CD14-positive monocyte (primary cell): ENCODE measurements around the gene REXO2. TPM values are rescaled to one million over a fixed set of nuclear protein-coding genes. Genes with fewer than 3 reads are reported as not detected.

ENCODE experiments used
- DNase-seq, 3 donors: peaks; one replicate each; pipeline ENCODE4 v3.0.0-alpha.2; 2011 to 2022
- H2AFZ ChIP-seq: 2 replicates; pipeline ENCODE4 v1.6.0; 2012; ENCODE audit warnings: mild to moderate bottlenecking, low read depth, low read length, inconsistent platforms; ENCODE audit not compliant: insufficient read depth, poor library complexity, severe bottlenecking
- H3K27ac ChIP-seq, 2 donors: 1 replicate in 1 of 2; 2 replicates in 1 of 2; pipeline ENCODE4 v1.5.1; 2012 to 2013; ENCODE audit warnings: low read length in 2 of 2, control low read depth in 1 of 2, inconsistent platforms in 1 of 2, low read depth in 1 of 2, mild to moderate bottlenecking in 1 of 2
- H3K27me3 ChIP-seq, 2 donors: one replicate each; pipeline versions ENCODE4 v1.6.0 to v1.6.1; 2011 to 2013; ENCODE audit warnings: low read length in 2 of 2; ENCODE audit not compliant: control insufficient read depth in 2 of 2, insufficient read depth in 2 of 2
- H3K36me3 ChIP-seq, 2 donors: replicated peaks in 1 of 2; 1 replicate in 1 of 2; 2 replicates in 1 of 2; pipeline versions ENCODE4 v1.5.1 to v1.6.1; 2012 to 2013; ENCODE audit warnings: low read length in 2 of 2, control low read depth in 1 of 2, inconsistent platforms in 1 of 2, mild to moderate bottlenecking in 1 of 2; ENCODE audit not compliant: insufficient read depth in 2 of 2, control insufficient read depth in 1 of 2
- H3K4me1 ChIP-seq, 2 donors: 1 replicate in 1 of 2; 2 replicates in 1 of 2; pipeline versions ENCODE4 v1.5.1 to v1.6.1; 2012 to 2013; ENCODE audit warnings: low read length in 2 of 2, control low read depth in 1 of 2, inconsistent platforms in 1 of 2, mild to moderate bottlenecking in 1 of 2, moderate library complexity in 1 of 2; ENCODE audit not compliant: insufficient read depth in 2 of 2, control insufficient read depth in 1 of 2
- H3K4me2 ChIP-seq: replicated peaks from 2 replicates; pipeline ENCODE3; 2012; ENCODE audit warnings: low read length, moderate library complexity, mild to moderate bottlenecking; ENCODE audit not compliant: poor library complexity, severe bottlenecking; ENCODE audit errors: extremely low read depth
- H3K4me3 ChIP-seq, 3 experiments: fragments of 200-600 bp in 1 of 3; sonication (generic) in 1 of 3; replicated peaks in 1 of 3; 1 replicate in 2 of 3; 2 replicates in 1 of 3; pipeline ENCODE4 v1.5.1; 2011 to 2013; ENCODE audit warnings: low read length in 3 of 3, mild to moderate bottlenecking in 3 of 3, control low read depth in 2 of 3, low read depth in 2 of 3, inconsistent platforms in 1 of 3, moderate library complexity in 1 of 3
- H3K79me2 ChIP-seq: 2 replicates; pipeline ENCODE4 v1.6.0; 2012; ENCODE audit warnings: mild to moderate bottlenecking, control low read depth, inconsistent platforms, low read length, moderate library complexity; ENCODE audit not compliant: insufficient read depth
- H3K9ac ChIP-seq: 2 replicates; pipeline ENCODE4 v1.6.0; 2017; ENCODE audit warnings: low read length, mild to moderate bottlenecking; ENCODE audit not compliant: insufficient read depth, poor library complexity, severe bottlenecking
- H3K9me3 ChIP-seq, 2 donors: replicated peaks in 1 of 2; 1 replicate in 1 of 2; 2 replicates in 1 of 2; pipeline versions ENCODE4 v1.5.1 to v1.6.1; 2012 to 2013; ENCODE audit warnings: low read length in 2 of 2, control low read depth in 1 of 2; ENCODE audit not compliant: control insufficient read depth in 1 of 2, insufficient read depth in 1 of 2
- H4K20me1 ChIP-seq: 2 replicates; pipeline ENCODE4 v1.6.0; 2012; ENCODE audit warnings: mild to moderate bottlenecking, low read length, control low read depth, moderate library complexity; ENCODE audit not compliant: insufficient read depth
- H3K27ac Mint-ChIP-seq, 7 donors: one replicate each; pipeline ENCODE4 v1.8.0; 2020; ENCODE audit warnings: mild to moderate bottlenecking in 7 of 7, mixed read lengths in 7 of 7, moderate library complexity in 6 of 7, inconsistent platforms in 2 of 7
- H3K27me3 Mint-ChIP-seq, 3 donors: one replicate each; pipeline ENCODE4 v1.8.0; 2021 to 2022; ENCODE audit warnings: low read depth in 3 of 3, mild to moderate bottlenecking in 3 of 3, mixed read lengths in 3 of 3, moderate library complexity in 3 of 3, inconsistent platforms in 1 of 3
- H3K36me3 Mint-ChIP-seq, 2 donors: one replicate each; pipeline ENCODE4 v1.8.0; 2020; ENCODE audit warnings: mixed read lengths in 2 of 2, inconsistent platforms in 1 of 2, mild to moderate bottlenecking in 1 of 2
- H3K4me1 Mint-ChIP-seq: one replicate; pipeline ENCODE4 v1.8.0; 2020; ENCODE audit warnings: mild to moderate bottlenecking, mixed read lengths
- H3K4me3 Mint-ChIP-seq, 2 donors: one replicate each; pipeline ENCODE4 v1.8.0; 2020; ENCODE audit warnings: mild to moderate bottlenecking in 2 of 2, mixed read lengths in 2 of 2, moderate library complexity in 1 of 2
- H3K9me3 Mint-ChIP-seq, 7 donors: one replicate each; pipeline ENCODE4 v1.8.0; 2020 to 2022; ENCODE audit warnings: mixed read lengths in 7 of 7, mild to moderate bottlenecking in 6 of 7, moderate library complexity in 6 of 7, inconsistent platforms in 2 of 7
- WGBS: methylation state at CpG from one replicate; pipeline ENCODE4 v1.1.5; 2013; ENCODE audit warnings: missing lambda C conversion rate; ENCODE audit not compliant: insufficient coverage; 5-methylcytosine and 5-hydroxymethylcytosine counted together
- intact Hi-C, 2 donors: fragments of 100-400 bp; cut with micrococcal nuclease; formaldehyde crosslinking; loops; one replicate each; pipeline versions ENCODE4 v1.15.0 to v1.15.1; 2023
- polyA plus RNA-seq, 3 donors: library from polyadenylated mRNA; depleted of rRNA in 1 of 3; unstranded in 2 of 3; stranded (reverse) in 1 of 3; fragments of 300-500 nt in 2 of 3; fragments of >200 nt in 1 of 3; fragmentation: Illumina TruSeq in 2 of 3; gene quantifications; 1 replicate in 2 of 3; 2 replicates in 1 of 3; pipeline ENCODE4 v1.2.3, GENCODE V29; 2012 to 2021
- TF ChIP-seq, protein P1 (sequence below): fragments of 200-600 bp; IDR thresholded peaks from one replicate; pipeline ENCODE4 v1.8.0; 2022; ENCODE audit warnings: antibody characterized with exemption, mild to moderate bottlenecking

REXO2 gene
- polyA plus RNA-seq, 3 donors = 18.0 to 22.5 (median 22.2) TPM

DNA sequence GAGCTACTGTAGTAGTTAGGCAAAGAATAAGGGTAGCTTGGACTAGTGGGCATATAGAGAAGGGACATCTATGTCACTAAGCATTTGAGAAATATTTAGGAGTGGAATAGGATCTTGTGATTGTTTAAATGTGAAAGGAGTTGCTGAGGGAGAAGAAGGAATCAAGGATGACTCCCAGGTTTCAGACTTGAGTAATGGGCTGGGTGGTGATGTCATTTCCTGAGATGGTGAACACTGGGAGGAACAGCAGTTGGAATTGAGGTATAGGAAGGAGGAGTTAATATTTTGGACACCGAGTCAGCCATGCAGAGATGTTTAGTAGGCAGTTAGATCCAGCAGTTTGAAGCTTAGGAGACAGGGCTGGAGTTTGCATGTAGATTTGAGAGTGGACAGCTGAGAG is 40.1 kb downstream of the REXO2 start:
- H3K27ac Mint-ChIP-seq = no peak overlapping the region
- H3K4me3 Mint-ChIP-seq = no peak overlapping the region
- Histone ChIP-seq H3K4me1 (no peaks in the 10 kb centered on the region), H3K27me3 (no peaks in the 10 kb centered on the region), H4K20me1 (no peaks in the 10 kb centered on the region), H2AFZ (no peak overlapping the region), H3K4me3 (no peak overlapping the region), H3K79me2 (no peaks in the 10 kb centered on the region), H3K36me3 (no peaks in the 10 kb centered on the region), H3K4me2 (no peak overlapping the region), H3K9me3 (no peaks in the 10 kb centered on the region), H3K27ac (no peak overlapping the region), H3K9ac (no peak overlapping the region)
- H3K9me3 Mint-ChIP-seq = peaks cover 0 to 1% (median 0%) of the 10 kb centered on the region in 7 donors
- no peak for DNase-seq
- no peaks in the 10 kb centered on the region for H3K4me1 Mint-ChIP-seq
- intact Hi-C loops = no loop called here
- H3K36me3 Mint-ChIP-seq = no peaks in the 10 kb centered on the region
- peaks cover 0 to 2% (median 1%) of the 10 kb centered on the region in 3 donors for H3K27me3 Mint-ChIP-seq
- TF ChIP-seq, protein P1, sequence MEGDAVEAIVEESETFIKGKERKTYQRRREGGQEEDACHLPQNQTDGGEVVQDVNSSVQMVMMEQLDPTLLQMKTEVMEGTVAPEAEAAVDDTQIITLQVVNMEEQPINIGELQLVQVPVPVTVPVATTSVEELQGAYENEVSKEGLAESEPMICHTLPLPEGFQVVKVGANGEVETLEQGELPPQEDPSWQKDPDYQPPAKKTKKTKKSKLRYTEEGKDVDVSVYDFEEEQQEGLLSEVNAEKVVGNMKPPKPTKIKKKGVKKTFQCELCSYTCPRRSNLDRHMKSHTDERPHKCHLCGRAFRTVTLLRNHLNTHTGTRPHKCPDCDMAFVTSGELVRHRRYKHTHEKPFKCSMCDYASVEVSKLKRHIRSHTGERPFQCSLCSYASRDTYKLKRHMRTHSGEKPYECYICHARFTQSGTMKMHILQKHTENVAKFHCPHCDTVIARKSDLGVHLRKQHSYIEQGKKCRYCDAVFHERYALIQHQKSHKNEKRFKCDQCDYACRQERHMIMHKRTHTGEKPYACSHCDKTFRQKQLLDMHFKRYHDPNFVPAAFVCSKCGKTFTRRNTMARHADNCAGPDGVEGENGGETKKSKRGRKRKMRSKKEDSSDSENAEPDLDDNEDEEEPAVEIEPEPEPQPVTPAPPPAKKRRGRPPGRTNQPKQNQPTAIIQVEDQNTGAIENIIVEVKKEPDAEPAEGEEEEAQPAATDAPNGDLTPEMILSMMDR = no peak
- WGBS = 63% methylated on average over 1 of the region's 1 CpG

DNA sequence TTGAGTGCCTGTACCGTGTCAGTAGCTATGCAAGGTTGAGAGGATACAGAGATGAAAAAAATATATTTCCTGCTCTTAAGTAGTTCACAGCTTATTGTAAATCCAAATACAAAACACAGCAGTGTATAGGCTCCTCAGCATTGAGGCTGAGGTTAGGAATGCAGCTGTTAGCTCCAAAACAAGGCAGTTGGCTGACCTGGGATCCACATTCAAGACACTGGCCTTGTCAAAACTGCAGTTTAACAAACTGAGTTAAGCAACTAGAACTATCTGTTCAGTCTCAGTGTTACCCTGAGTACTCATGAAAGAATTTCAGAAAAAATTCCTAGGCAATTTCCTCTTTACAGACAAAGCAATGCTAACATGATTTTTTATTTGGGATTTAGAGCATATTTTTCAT is 42.8 kb downstream of the REXO2 start:
- Histone ChIP-seq H3K36me3 (no peaks in the 10 kb centered on the region), H3K4me1 (no peaks in the 10 kb centered on the region), H3K9me3 (no peaks in the 10 kb centered on the region), H3K9ac (no peak overlapping the region), H3K79me2 (no peaks in the 10 kb centered on the region), H4K20me1 (no peaks in the 10 kb centered on the region), H3K4me2 (no peak overlapping the region), H3K27me3 (no peaks in the 10 kb centered on the region), H3K4me3 (no peak overlapping the region), H2AFZ (no peak overlapping the region), H3K27ac (no peak overlapping the region)
- Mint-ChIP-seq H3K4me1 (no peaks in the 10 kb centered on the region), H3K9me3 (peaks cover 0 to 3% (median 0%) of the 10 kb centered on the region in 7 donors), H3K36me3 (no peaks in the 10 kb centered on the region), H3K27me3 (peaks cover 0 to 2% (median 1%) of the 10 kb centered on the region in 3 donors), H3K4me3 (no peak overlapping the region), H3K27ac (no peak overlapping the region)
- intact Hi-C loops = no loop called here
- DNase-seq = no peak
- WGBS = no CpG with 5 or more reads among the region's 1 CpG
- TF ChIP-seq, protein P1 = no peak
